ENCODE measurements around the gene PRKCE. TPM values are rescaled to one million over a fixed set of nuclear protein-coding genes. Genes with fewer than 3 reads are reported as not detected.

Gene PRKCE
- total RNA-seq, 1 experiment from 2014 or later: 14.8 TPM

- POLR2A ChIA-PET: no interaction called here
- H3K9me2 ChIP-seq (ENCODE audit: insufficient read depth): no peaks in the 10 kb centered on the region
- CTCF ChIA-PET: no interaction called here
Measured at GRCh38 chr2:45859682-45860081, 208.2 kb downstream of the PRKCE start.

More at GRCh38 chr2:45859682-45860081, 208.2 kb downstream of the PRKCE start:
- Histone ChIP-seq H3K4me3 (replicated peaks in 1 of 2; ENCODE audit: low read depth in 1 of 2, low read length in 2 of 2) (no peak overlapping the region), H3K27me3 (ENCODE audit: insufficient read depth, low read length) (no peaks in the 10 kb centered on the region), H3K9me3 (ENCODE audit: control insufficient read depth in 1 of 2, insufficient read depth in 1 of 2, low read depth in 1 of 2, low read length in 2 of 2) (no peaks in the 10 kb centered on the region), H3K27ac (ENCODE audit: low read depth, low read length) (no peak overlapping the region), H3K4me1 (ENCODE audit: control insufficient read depth in 1 of 2, insufficient read depth in 2 of 2, low read length in 2 of 2) (peaks cover 0 to 3% of the 10 kb centered on the region in 2 experiments; a peak in 1 of 4 replicates), H4K20me1 (ENCODE audit: insufficient read depth) (no peaks in the 10 kb centered on the region), H3K4me2 (ENCODE audit: low read length) (no peak overlapping the region), H3K9ac (ENCODE audit: low read length) (no peak overlapping the region), H2AFZ (ENCODE audit: low read depth, low read length, poor library complexity, severe bottlenecking) (no peak overlapping the region), H3K79me2 (ENCODE audit: insufficient read depth, low read length) (no peaks in the 10 kb centered on the region), H3K36me3 (ENCODE audit: control insufficient read depth in 1 of 2, insufficient read depth in 2 of 2, low read length in 2 of 2) (no peaks in the 10 kb centered on the region)
- intact Hi-C loops (cut with micrococcal nuclease): no loop called here
- no TSS peak for BruUV-seq (replicated peaks)
- ATAC-seq (no peak), DNase-seq (ENCODE audit: low read depth, low spot score) (no peak)
- no peak for TF ChIP-seq SRF (IDR thresholded peaks at IDR 0.05; ENCODE audit: low read depth)
- no peak for TF ChIP-seq CBX3 (IDR thresholded peaks at IDR 0.05; ENCODE audit: low read depth)
- TF ChIP-seq ZFX (IDR thresholded peaks at IDR 0.05): no peak
- TF ChIP-seq EZH2 (IDR thresholded peaks at IDR 0.05): no peak
- no peak for TF ChIP-seq ZNF274 (IDR thresholded peaks at IDR 0.05; ENCODE audit: low read depth, low read length)
- TF ChIP-seq MAX (IDR thresholded peaks at IDR 0.05): no peak
- no peak for TF ChIP-seq FOSL1 (IDR thresholded peaks at IDR 0.05; ENCODE audit: low read depth)
- TF ChIP-seq, protein P1, sequence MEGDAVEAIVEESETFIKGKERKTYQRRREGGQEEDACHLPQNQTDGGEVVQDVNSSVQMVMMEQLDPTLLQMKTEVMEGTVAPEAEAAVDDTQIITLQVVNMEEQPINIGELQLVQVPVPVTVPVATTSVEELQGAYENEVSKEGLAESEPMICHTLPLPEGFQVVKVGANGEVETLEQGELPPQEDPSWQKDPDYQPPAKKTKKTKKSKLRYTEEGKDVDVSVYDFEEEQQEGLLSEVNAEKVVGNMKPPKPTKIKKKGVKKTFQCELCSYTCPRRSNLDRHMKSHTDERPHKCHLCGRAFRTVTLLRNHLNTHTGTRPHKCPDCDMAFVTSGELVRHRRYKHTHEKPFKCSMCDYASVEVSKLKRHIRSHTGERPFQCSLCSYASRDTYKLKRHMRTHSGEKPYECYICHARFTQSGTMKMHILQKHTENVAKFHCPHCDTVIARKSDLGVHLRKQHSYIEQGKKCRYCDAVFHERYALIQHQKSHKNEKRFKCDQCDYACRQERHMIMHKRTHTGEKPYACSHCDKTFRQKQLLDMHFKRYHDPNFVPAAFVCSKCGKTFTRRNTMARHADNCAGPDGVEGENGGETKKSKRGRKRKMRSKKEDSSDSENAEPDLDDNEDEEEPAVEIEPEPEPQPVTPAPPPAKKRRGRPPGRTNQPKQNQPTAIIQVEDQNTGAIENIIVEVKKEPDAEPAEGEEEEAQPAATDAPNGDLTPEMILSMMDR (IDR thresholded peaks at IDR 0.05 in 2 of 3, conservative IDR thresholded peaks at IDR 0.05 in 1 of 3; ENCODE audit: borderline replicate concordance in 1 of 3, insufficient read depth in 1 of 3, low read depth in 2 of 3, low read length in 2 of 3): no peak
- no peak for TF ChIP-seq REST (IDR thresholded peaks at IDR 0.05; ENCODE audit: low read depth)
- TF ChIP-seq TCF7L2 (IDR thresholded peaks at IDR 0.05; ENCODE audit: borderline replicate concordance, extremely low read depth, insufficient read depth, insufficient read length): no peak
- TF ChIP-seq EZH2phosphoT487 (IDR thresholded peaks at IDR 0.05; ENCODE audit: borderline replicate concordance): no peak
- no peak for TF ChIP-seq POLR2A (IDR thresholded peaks at IDR 0.05; ENCODE audit: borderline replicate concordance, extremely low read depth, insufficient read depth, insufficient read length)
- RAD21 ChIA-PET (ENCODE audit: low non-redundant PET in 1 of 2, low total read pairs in 2 of 2, uncharacterized antibody in 2 of 2, unreplicated experiment in 2 of 2): no interaction called here
